ENCODE data around the gene EMP1. TPM values are rescaled to one million over a fixed set of nuclear protein-coding genes. Genes with fewer than 3 reads are reported as not detected.

EMP1 gene
- total and polyA plus RNA-seq, 2 donors = 71.6 to 139 TPM

GRCh38 chr12:13195785-13196129, 769 bp upstream of the EMP1 start:
- Histone ChIP-seq H3K4me3 (ENCODE audit: low read depth, low read length) (no peak overlapping the region), H3K4me1 (ENCODE audit: insufficient read depth) (no peaks in the 10 kb centered on the region), H3K36me3 (ENCODE audit: insufficient read depth) (no peaks in the 10 kb centered on the region), H3K27ac (ENCODE audit: low read depth) (peak overlapping the region; percentile 54)
- no peak for DNase-seq (ENCODE audit: extremely low spot score)
- whole genome bisulfite sequencing = 10% methylated on average over 1 of the region's 1 CpG

GRCh38 chr12:13197032-13197431, 506 bp downstream of the EMP1 start:
- H3K36me3 ChIP-seq (ENCODE audit: insufficient read depth) = no peaks in the 10 kb centered on the region
- no peak for DNase-seq (ENCODE audit: extremely low spot score)
- peak overlapping the region; percentile 81 for H3K27ac ChIP-seq (ENCODE audit: low read depth)
- no peaks in the 10 kb centered on the region for H3K4me1 ChIP-seq (ENCODE audit: insufficient read depth)
- peak overlapping the region; percentile 40 for H3K4me3 ChIP-seq (ENCODE audit: low read depth, low read length)
- WGBS = 32% methylated on average over 7 of the region's 7 CpGs

- Histone ChIP-seq H3K4me3 (ENCODE audit: low read depth, low read length) (peak overlapping the region; percentile 40), H3K27ac (ENCODE audit: low read depth) (peak overlapping the region; percentile 81), H3K4me1 (ENCODE audit: insufficient read depth) (no peaks in the 10 kb centered on the region), H3K36me3 (ENCODE audit: insufficient read depth) (no peaks in the 10 kb centered on the region)
- DNase-seq (ENCODE audit: extremely low spot score) = peak; percentile 72
- 32% methylated on average over 9 of the region's 9 CpGs for WGBS
Observed at GRCh38 chr12:13197526-13198143, 1.1 kb downstream of the EMP1 start.

- Histone ChIP-seq H3K4me1 (ENCODE audit: insufficient read depth) (no peaks in the 10 kb centered on the region), H3K27ac (ENCODE audit: low read depth) (no peak overlapping the region), H3K4me3 (ENCODE audit: low read depth, low read length) (peak overlapping the region; percentile 40), H3K36me3 (ENCODE audit: insufficient read depth) (no peaks in the 10 kb centered on the region)
- WGBS = 44% methylated on average over 4 of the region's 4 CpGs
- no peak for DNase-seq (ENCODE audit: extremely low spot score)
Observed at GRCh38 chr12:13198241-13198640, 1.7 kb downstream of the EMP1 start.

GRCh38 chr12:13198876-13199275, 2.4 kb downstream of the EMP1 start:
- Histone ChIP-seq H3K4me3 (ENCODE audit: low read depth, low read length) (no peak overlapping the region), H3K27ac (ENCODE audit: low read depth) (no peak overlapping the region), H3K4me1 (ENCODE audit: insufficient read depth) (no peaks in the 10 kb centered on the region), H3K36me3 (ENCODE audit: insufficient read depth) (no peaks in the 10 kb centered on the region)
- no peak for DNase-seq (ENCODE audit: extremely low spot score)
- WGBS = 59% methylated on average over 7 of the region's 7 CpGs

GRCh38 chr12:13199592-13199991, 3.1 kb downstream of the EMP1 start:
- WGBS = 74% methylated on average over 2 of the region's 2 CpGs
- Histone ChIP-seq H3K27ac (ENCODE audit: low read depth) (no peak overlapping the region), H3K4me3 (ENCODE audit: low read depth, low read length) (no peak overlapping the region), H3K36me3 (ENCODE audit: insufficient read depth) (no peaks in the 10 kb centered on the region), H3K4me1 (ENCODE audit: insufficient read depth) (no peaks in the 10 kb centered on the region)
- no peak for DNase-seq (ENCODE audit: extremely low spot score)

GRCh38 chr12:13200841-13201240, 4.3 kb downstream of the EMP1 start:
- no peaks in the 10 kb centered on the region for H3K4me1 ChIP-seq (ENCODE audit: insufficient read depth)
- 80% methylated on average over 8 of the region's 8 CpGs for WGBS
- DNase-seq (ENCODE audit: extremely low spot score) = no peak
- no peaks in the 10 kb centered on the region for H3K36me3 ChIP-seq (ENCODE audit: insufficient read depth)
- H3K4me3 ChIP-seq (ENCODE audit: low read depth, low read length) = no peak overlapping the region
- H3K27ac ChIP-seq (ENCODE audit: low read depth) = no peak overlapping the region

GRCh38 chr12:13203034-13203922, 6.8 kb downstream of the EMP1 start:
- H3K27ac ChIP-seq (ENCODE audit: low read depth) = no peak overlapping the region
- no peaks in the 10 kb centered on the region for H3K36me3 ChIP-seq (ENCODE audit: insufficient read depth)
- H3K4me1 ChIP-seq (ENCODE audit: insufficient read depth) = no peaks in the 10 kb centered on the region
- 55% methylated on average over 16 of the region's 16 CpGs for WGBS
- DNase-seq (ENCODE audit: extremely low spot score) = no peak
- H3K4me3 ChIP-seq (ENCODE audit: low read depth, low read length) = no peak overlapping the region

GRCh38 chr12:13204428-13204827, 7.9 kb downstream of the EMP1 start:
- no peak for DNase-seq (ENCODE audit: extremely low spot score)
- no peaks in the 10 kb centered on the region for H3K36me3 ChIP-seq (ENCODE audit: insufficient read depth)
- H3K4me1 ChIP-seq (ENCODE audit: insufficient read depth) = no peaks in the 10 kb centered on the region
- 43% methylated on average over 12 of the region's 12 CpGs for WGBS
- no peak overlapping the region for H3K4me3 ChIP-seq (ENCODE audit: low read depth, low read length)
- H3K27ac ChIP-seq (ENCODE audit: low read depth) = no peak overlapping the region

GRCh38 chr12:13205809-13206559, 9.5 kb downstream of the EMP1 start:
- no peaks in the 10 kb centered on the region for H3K36me3 ChIP-seq (ENCODE audit: insufficient read depth)
- DNase-seq (ENCODE audit: extremely low spot score) = no peak
- no peak overlapping the region for H3K4me3 ChIP-seq (ENCODE audit: low read depth, low read length)
- H3K4me1 ChIP-seq (ENCODE audit: insufficient read depth) = no peaks in the 10 kb centered on the region
- WGBS = 74% methylated on average over 3 of the region's 3 CpGs
- no peak overlapping the region for H3K27ac ChIP-seq (ENCODE audit: low read depth)

GRCh38 chr12:13206560-13206897, 10.0 kb downstream of the EMP1 start:
- H3K36me3 ChIP-seq (ENCODE audit: insufficient read depth) = no peaks in the 10 kb centered on the region
- no peaks in the 10 kb centered on the region for H3K4me1 ChIP-seq (ENCODE audit: insufficient read depth)
- no peak overlapping the region for H3K4me3 ChIP-seq (ENCODE audit: low read depth, low read length)
- no peak for DNase-seq (ENCODE audit: extremely low spot score)
- H3K27ac ChIP-seq (ENCODE audit: low read depth) = no peak overlapping the region
- 76% methylated on average over 1 of the region's 1 CpG for WGBS

GRCh38 chr12:13208533-13209435, 12.3 kb downstream of the EMP1 start:
- Histone ChIP-seq H3K4me3 (ENCODE audit: low read depth, low read length) (no peak overlapping the region), H3K27ac (ENCODE audit: low read depth) (no peak overlapping the region), H3K36me3 (ENCODE audit: insufficient read depth) (peaks cover 1% of the 10 kb centered on the region), H3K4me1 (ENCODE audit: insufficient read depth) (no peaks in the 10 kb centered on the region)
- 68% methylated on average over 9 of the region's 9 CpGs for WGBS
- DNase-seq (ENCODE audit: extremely low spot score) = no peak
